CD4-positive, alpha-beta T cell (primary cell): ENCODE data around the gene EHD4. TPM values are rescaled to one million over a fixed set of nuclear protein-coding genes. Genes with fewer than 3 reads are reported as not detected.

ENCODE experiments used
- ATAC-seq: fragments of 200-7000 bp; cut with Tn5 transposase; one replicate; pipeline ENCODE4 v1.10.0; 2022; ENCODE audit warnings: mild to moderate bottlenecking; ENCODE audit not compliant: poor library complexity
- CTCF ChIA-PET: fragments of 350-600 bp; sonication (Branson Sonifier 250); formaldehyde crosslinking; loops from one replicate; lab custom pipeline; 2021; ENCODE audit warnings: antibody characterized with exemption, inconsistent platforms; lab: Charles Lee
- POLR2A ChIA-PET: fragments of 350-600 bp; sonication (Branson Sonifier 250); formaldehyde crosslinking; loops from one replicate; lab custom pipeline; 2021; ENCODE audit warnings: antibody characterized with exemption, inconsistent platforms; lab: Charles Lee
- DNase-seq, 14 experiments: peaks; one replicate each; pipeline ENCODE4 v3.0.0-alpha.2; 2013 to 2020; ENCODE audit warnings: mixed read lengths in 2 of 14
- H3K27ac ChIP-seq, 2 donors: one replicate each; pipeline versions ENCODE4 v1.5.1 to v1.7.0; 2013; ENCODE audit warnings: low read length in 2 of 2, low read depth in 1 of 2, mild to moderate bottlenecking in 1 of 2
- H3K27me3 ChIP-seq, 2 experiments: 1 replicate in 1 of 2; 2 replicates in 1 of 2; pipeline versions ENCODE4 v1.6.1 to v1.7.0; 2013; ENCODE audit warnings: low read length in 2 of 2, control low read depth in 1 of 2, mild to moderate bottlenecking in 1 of 2, moderate library complexity in 1 of 2; ENCODE audit not compliant: insufficient read depth in 2 of 2, control insufficient read depth in 1 of 2
- H3K36me3 ChIP-seq: one replicate; pipeline ENCODE4 v1.6.1; 2013; ENCODE audit warnings: low read length, control low read depth; ENCODE audit not compliant: insufficient read depth
- H3K4me1 ChIP-seq: one replicate; pipeline ENCODE4 v1.6.1; 2013; ENCODE audit warnings: low read length, control low read depth; ENCODE audit not compliant: insufficient read depth
- H3K4me3 ChIP-seq: one replicate; pipeline ENCODE4 v1.5.1; 2013; ENCODE audit warnings: mild to moderate bottlenecking, low read length, moderate library complexity
- H3K9me3 ChIP-seq, 2 experiments: 1 replicate in 1 of 2; 2 replicates in 1 of 2; pipeline versions ENCODE4 v1.6.1 to v1.7.0; 2013; ENCODE audit warnings: low read length in 2 of 2, mild to moderate bottlenecking in 2 of 2, control low read depth in 1 of 2, moderate library complexity in 1 of 2; ENCODE audit not compliant: control insufficient read depth in 1 of 2, insufficient read depth in 1 of 2
- H3K27ac Mint-ChIP-seq: one replicate; pipeline ENCODE4 v1.8.0; 2020; ENCODE audit warnings: mixed read lengths
- H3K27me3 Mint-ChIP-seq: one replicate; pipeline ENCODE4 v1.8.0; 2021; ENCODE audit warnings: mixed read lengths
- H3K36me3 Mint-ChIP-seq: one replicate; pipeline ENCODE4 v1.8.0; 2021; ENCODE audit warnings: low read depth, mixed read lengths
- H3K4me1 Mint-ChIP-seq: one replicate; pipeline ENCODE4 v1.8.0; 2021; ENCODE audit warnings: low read depth, mixed read lengths
- H3K4me3 Mint-ChIP-seq: one replicate; pipeline ENCODE4 v1.8.0; 2020; ENCODE audit warnings: mild to moderate bottlenecking, mixed read lengths
- H3K9me3 Mint-ChIP-seq: one replicate; pipeline ENCODE4 v1.8.0; 2020; ENCODE audit warnings: mixed read lengths
- CTCF ChIP-seq: fragments of 200-600 bp; IDR thresholded peaks from one replicate; pipeline ENCODE4 v1.8.0; 2022; ENCODE audit warnings: antibody characterized with exemption, mild to moderate bottlenecking
- intact Hi-C, 2 experiments: fragments of 100-400 bp; cut with DNase I in 1 of 2; cut with micrococcal nuclease in 1 of 2; formaldehyde crosslinking; loops; one replicate each; pipeline versions ENCODE4 v1.15.1 to v1.9.0; 2023 to 2025; cut with DNase I, micrococcal nuclease
- total RNA-seq, 174 experiments: library from RNA in 2 of 174; stranded (reverse) in 2 of 174; gene quantifications; one replicate each; pipeline ENCODE4 v1.2.3 and lab custom pipeline; 2021 to 2026

Gene EHD4
- total RNA-seq, 2 experiments from 2014 or later = 39.8 to 40.5 TPM

GRCh38 chr15:41955100-41955499, 17.3 kb downstream of the EHD4 start:
- Mint-ChIP-seq H3K4me1 (peaks cover 6% of the 10 kb centered on the region), H3K27me3 (no peaks in the 10 kb centered on the region), H3K36me3 (peaks cover 55% of the 10 kb centered on the region), H3K9me3 (no peaks in the 10 kb centered on the region), H3K27ac (no peak overlapping the region), H3K4me3 (no peak overlapping the region)
- H3K36me3 ChIP-seq = peaks cover 21% of the 10 kb centered on the region
- no peaks in the 10 kb centered on the region for H3K9me3 ChIP-seq
- TF ChIP-seq CTCF = no peak
- POLR2A ChIA-PET = no interaction called here
- no peak for ATAC-seq
- intact Hi-C loops = no loop called here
- no peaks in the 10 kb centered on the region for H3K27me3 ChIP-seq
- no peak overlapping the region for H3K27ac ChIP-seq
- CTCF ChIA-PET = no interaction called here
- DNase-seq = no peak
- no peak overlapping the region for H3K4me3 ChIP-seq
- H3K4me1 ChIP-seq = peaks cover 13% of the 10 kb centered on the region

GRCh38 chr15:41954036-41954435, 18.3 kb downstream of the EHD4 start:
- Histone ChIP-seq H3K27me3 (no peaks in the 10 kb centered on the region), H3K36me3 (peaks cover 21% of the 10 kb centered on the region), H3K4me3 (no peak overlapping the region), H3K4me1 (peaks cover 13% of the 10 kb centered on the region), H3K27ac (no peak overlapping the region), H3K9me3 (no peaks in the 10 kb centered on the region)
- CTCF ChIA-PET = no interaction called here
- Mint-ChIP-seq H3K9me3 (no peaks in the 10 kb centered on the region), H3K27ac (no peak overlapping the region), H3K27me3 (no peaks in the 10 kb centered on the region), H3K4me3 (no peak overlapping the region), H3K36me3 (peaks cover 59% of the 10 kb centered on the region), H3K4me1 (peaks cover 6% of the 10 kb centered on the region)
- DNase-seq = no peak
- POLR2A ChIA-PET = interaction anchor here (3.7 kb wide), 1 partner anchor 17 kb away, joined by 13 read pairs; no protein-coding TSS in a partner anchor
- no peak for TF ChIP-seq CTCF
- intact Hi-C loops = no loop called here
- no peak for ATAC-seq

- H3K4me1 Mint-ChIP-seq = no peaks in the 10 kb centered on the region
- Histone ChIP-seq H3K27me3 (no peaks in the 10 kb centered on the region), H3K27ac (no peak overlapping the region), H3K9me3 (no peaks in the 10 kb centered on the region), H3K4me3 (no peak overlapping the region), H3K36me3 (peaks cover 21% of the 10 kb centered on the region), H3K4me1 (peaks cover 2% of the 10 kb centered on the region)
- ChIA-PET CTCF (interaction anchor here (0.6 kb wide), 1 partner anchor 417 kb away, joined by 3 read pairs; no protein-coding TSS in a partner anchor), POLR2A (interaction anchor here (0.5 to 3.7 kb wide), 2 partner anchors 8 to 15 kb away, joined by 3 to 13 read pairs; no protein-coding TSS in a partner anchor)
- H3K36me3 Mint-ChIP-seq = peaks cover 53% of the 10 kb centered on the region
- no peak for ATAC-seq
- no peak overlapping the region for H3K4me3 Mint-ChIP-seq
- H3K27ac Mint-ChIP-seq = no peak overlapping the region
- no peak for TF ChIP-seq CTCF
- no peaks in the 10 kb centered on the region for H3K27me3 Mint-ChIP-seq
- intact Hi-C loops = no loop called here
- no peak for DNase-seq
- H3K9me3 Mint-ChIP-seq = no peaks in the 10 kb centered on the region
Observed at GRCh38 chr15:41952013-41952563, 20.3 kb downstream of the EHD4 start.
